Measurements from ENCODE around the gene MYBPHL. TPM values are rescaled to one million over a fixed set of nuclear protein-coding genes. Genes with fewer than 3 reads are reported as not detected.

The MYBPHL gene
- total and polyA plus RNA-seq, 2 of the 13 experiments (the other 11 are each of a cell fraction or from before 2014, with no cell fraction given) = 3.7 to 3.8 TPM

GRCh38 chr1:109299558-109300343, 7.1 kb downstream of the MYBPHL start (continued):
- TF ChIP-seq SPEN (CRISPR knock-in tag; IDR thresholded peaks at IDR 0.05; ENCODE audit: low read depth) (no peak), ZNF776 (CRISPR knock-in tag; IDR thresholded peaks at IDR 0.05) (no peak), ZBTB38 (CRISPR knock-in tag; IDR thresholded peaks at IDR 0.05) (peak; percentile 91), PCBP2 (optimal IDR thresholded peaks at IDR 0.05; ENCODE audit: low read depth, low read length, poor library complexity, severe bottlenecking) (no peak), ZNF609 (CRISPR knock-in tag; IDR thresholded peaks at IDR 0.05; ENCODE audit: borderline replicate concordance) (0 out of 2 replicates have a peak, but pooled peaks have one; percentile 2), ZNF891 (CRISPR knock-in tag; IDR thresholded peaks at IDR 0.05) (no peak), TFDP2 (CRISPR knock-in tag; IDR thresholded peaks at IDR 0.05) (no peak; the same call in 1 of the 2 replicates), PBX2 (CRISPR knock-in tag; IDR thresholded peaks at IDR 0.05) (no peak), ZNF781 (CRISPR knock-in tag; IDR thresholded peaks at IDR 0.05; ENCODE audit: borderline replicate concordance, not compliant biosample characterization) (no peak), ZNF317 (CRISPR knock-in tag; IDR thresholded peaks at IDR 0.05) (0 out of 2 replicates have a peak, but pooled peaks have one; percentile 22), TCF7 (IDR thresholded peaks at IDR 0.05; ENCODE audit: low read depth) (no peak; the same call in 1 of the 2 replicates), ZBTB49 (CRISPR knock-in tag; IDR thresholded peaks at IDR 0.05; ENCODE audit: borderline replicate concordance) (no peak), JUND (CRISPR knock-in tag; IDR thresholded peaks at IDR 0.05) (no peak; the same call in 1 of the 2 replicates), ZNF282 (IDR thresholded peaks at IDR 0.05; ENCODE audit: partially characterized antibody) (no peak), ZNF460 (CRISPR knock-in tag; IDR thresholded peaks at IDR 0.05; ENCODE audit: borderline replicate concordance) (no peak), ZNF12 (CRISPR knock-in tag; IDR thresholded peaks at IDR 0.05) (no peak), CC2D1A (CRISPR knock-in tag; IDR thresholded peaks at IDR 0.05) (no peak), SIN3B (IDR thresholded peaks at IDR 0.05; ENCODE audit: low read length) (no peak; the same call in 1 of the 2 replicates), IRF1 (CRISPR knock-in tag; IDR thresholded peaks at IDR 0.05; ENCODE audit: low read depth) (no peak)
